Heart left ventricle (tissue), 13 donors: ENCODE measurements around the gene COLEC12.

Experiments
- CTCF ChIP-seq, 12 donors: fragments of 200-600 bp; sonication (generic) in 4 of 12; IDR thresholded peaks; one replicate each; pipeline versions ENCODE4 v1.5.0 to v1.8.0; 2018 to 2022; ENCODE audit warnings: antibody characterized with exemption in 12 of 12, mild to moderate bottlenecking in 5 of 12
- POLR2A ChIP-seq, 2 donors: fragments of 450-650 bp; IDR thresholded peaks; one replicate each; pipeline ENCODE4 v1.6.1; 2017; ENCODE audit warnings: antibody characterized with exemption in 2 of 2, mild to moderate bottlenecking in 2 of 2, moderate library complexity in 2 of 2
- donor health status: ischemic (EF 13 %, LVEDD 7.1; RV severe dilation, severe dysfunction).
- donor health status: DM: no; HTN: yes; CAD: no.
- donor health status: DM: no; HTN: no; CAD: no.
- donor health status: ischemic (EF 25% LVEDD 6.9; RV normal size, moderate dysfunction).
- donor health status: ischemic (EF 25% LVEDD 5.7; RV mildly dilated, moderate dysfunction).
- donor health status: ischemic (EF 35%, LVEDD 5.7; RV mildly dilated, moderate dysfunction).
- donor health status: nonischemic (EF 11% LVEDD 7.7; RV severe dilation, severe dysfunction).
- donor health status: DM: yes; HTN: yes; CAD: no.
- donor health status: PGD.
- donor health status: ischemic (EF 29% LVEDD 5.4; RV normal size, mild dysfunction).
- donor health status: nonischemic (EF 23%, LVEDD 6.1; RV moderate dilation, normal function).

DNA sequence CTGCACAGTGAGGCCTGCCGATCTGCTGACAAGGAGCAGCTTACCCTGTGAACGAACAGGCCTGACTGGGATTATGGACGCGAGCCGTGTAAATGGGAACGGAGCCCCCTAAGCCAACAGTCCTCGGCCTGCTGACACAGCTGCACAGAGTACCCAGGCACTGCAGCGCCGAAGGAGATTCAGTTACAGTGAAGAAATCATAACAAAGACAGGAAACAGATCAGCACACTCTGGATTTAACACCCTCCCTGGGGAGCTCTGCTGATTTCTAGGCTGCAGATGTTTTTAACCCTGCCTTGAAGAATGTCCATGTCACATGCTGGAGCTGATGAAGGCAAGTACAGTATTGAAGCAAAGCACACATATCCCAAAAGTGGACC is 43.4 kb downstream of the COLEC12 start:
- no peak for TF ChIP-seq CTCF (IDR thresholded peaks at IDR 0.05)
- no peak for TF ChIP-seq POLR2A (IDR thresholded peaks at IDR 0.05)
